CD14-positive monocyte (primary cell): Measurements from ENCODE around the gene ABHD3. TPM values are rescaled to one million over a fixed set of nuclear protein-coding genes. Genes with fewer than 3 reads are reported as not detected.

Experiments
- DNase-seq, 3 donors: peaks; one replicate each; pipeline ENCODE4 v3.0.0-alpha.2; 2011 to 2022
- H2AFZ ChIP-seq: 2 replicates; pipeline ENCODE4 v1.6.0; 2012; ENCODE audit warnings: mild to moderate bottlenecking, low read depth, low read length, inconsistent platforms; ENCODE audit not compliant: insufficient read depth, poor library complexity, severe bottlenecking
- H3K27ac ChIP-seq, 2 donors: 1 replicate in 1 of 2; 2 replicates in 1 of 2; pipeline ENCODE4 v1.5.1; 2012 to 2013; ENCODE audit warnings: low read length in 2 of 2, control low read depth in 1 of 2, inconsistent platforms in 1 of 2, low read depth in 1 of 2, mild to moderate bottlenecking in 1 of 2
- H3K27me3 ChIP-seq, 2 donors: one replicate each; pipeline versions ENCODE4 v1.6.0 to v1.6.1; 2011 to 2013; ENCODE audit warnings: low read length in 2 of 2; ENCODE audit not compliant: control insufficient read depth in 2 of 2, insufficient read depth in 2 of 2
- H3K36me3 ChIP-seq, 2 donors: replicated peaks in 1 of 2; 1 replicate in 1 of 2; 2 replicates in 1 of 2; pipeline versions ENCODE4 v1.5.1 to v1.6.1; 2012 to 2013; ENCODE audit warnings: low read length in 2 of 2, control low read depth in 1 of 2, inconsistent platforms in 1 of 2, mild to moderate bottlenecking in 1 of 2; ENCODE audit not compliant: insufficient read depth in 2 of 2, control insufficient read depth in 1 of 2
- H3K4me1 ChIP-seq, 2 donors: 1 replicate in 1 of 2; 2 replicates in 1 of 2; pipeline versions ENCODE4 v1.5.1 to v1.6.1; 2012 to 2013; ENCODE audit warnings: low read length in 2 of 2, control low read depth in 1 of 2, inconsistent platforms in 1 of 2, mild to moderate bottlenecking in 1 of 2, moderate library complexity in 1 of 2; ENCODE audit not compliant: insufficient read depth in 2 of 2, control insufficient read depth in 1 of 2
- H3K4me2 ChIP-seq: replicated peaks from 2 replicates; pipeline ENCODE3; 2012; ENCODE audit warnings: low read length, moderate library complexity, mild to moderate bottlenecking; ENCODE audit not compliant: poor library complexity, severe bottlenecking; ENCODE audit errors: extremely low read depth
- H3K4me3 ChIP-seq, 3 experiments: fragments of 200-600 bp in 1 of 3; sonication (generic) in 1 of 3; replicated peaks in 1 of 3; 1 replicate in 2 of 3; 2 replicates in 1 of 3; pipeline ENCODE4 v1.5.1; 2011 to 2013; ENCODE audit warnings: low read length in 3 of 3, mild to moderate bottlenecking in 3 of 3, control low read depth in 2 of 3, low read depth in 2 of 3, inconsistent platforms in 1 of 3, moderate library complexity in 1 of 3
- H3K79me2 ChIP-seq: 2 replicates; pipeline ENCODE4 v1.6.0; 2012; ENCODE audit warnings: mild to moderate bottlenecking, control low read depth, inconsistent platforms, low read length, moderate library complexity; ENCODE audit not compliant: insufficient read depth
- H3K9ac ChIP-seq: 2 replicates; pipeline ENCODE4 v1.6.0; 2017; ENCODE audit warnings: low read length, mild to moderate bottlenecking; ENCODE audit not compliant: insufficient read depth, poor library complexity, severe bottlenecking
- H3K9me3 ChIP-seq, 2 donors: replicated peaks in 1 of 2; 1 replicate in 1 of 2; 2 replicates in 1 of 2; pipeline versions ENCODE4 v1.5.1 to v1.6.1; 2012 to 2013; ENCODE audit warnings: low read length in 2 of 2, control low read depth in 1 of 2; ENCODE audit not compliant: control insufficient read depth in 1 of 2, insufficient read depth in 1 of 2
- H4K20me1 ChIP-seq: 2 replicates; pipeline ENCODE4 v1.6.0; 2012; ENCODE audit warnings: mild to moderate bottlenecking, low read length, control low read depth, moderate library complexity; ENCODE audit not compliant: insufficient read depth
- H3K27ac Mint-ChIP-seq, 7 donors: one replicate each; pipeline ENCODE4 v1.8.0; 2020; ENCODE audit warnings: mild to moderate bottlenecking in 7 of 7, mixed read lengths in 7 of 7, moderate library complexity in 6 of 7, inconsistent platforms in 2 of 7
- H3K27me3 Mint-ChIP-seq, 3 donors: one replicate each; pipeline ENCODE4 v1.8.0; 2021 to 2022; ENCODE audit warnings: low read depth in 3 of 3, mild to moderate bottlenecking in 3 of 3, mixed read lengths in 3 of 3, moderate library complexity in 3 of 3, inconsistent platforms in 1 of 3
- H3K36me3 Mint-ChIP-seq, 2 donors: one replicate each; pipeline ENCODE4 v1.8.0; 2020; ENCODE audit warnings: mixed read lengths in 2 of 2, inconsistent platforms in 1 of 2, mild to moderate bottlenecking in 1 of 2
- H3K4me1 Mint-ChIP-seq: one replicate; pipeline ENCODE4 v1.8.0; 2020; ENCODE audit warnings: mild to moderate bottlenecking, mixed read lengths
- H3K4me3 Mint-ChIP-seq, 2 donors: one replicate each; pipeline ENCODE4 v1.8.0; 2020; ENCODE audit warnings: mild to moderate bottlenecking in 2 of 2, mixed read lengths in 2 of 2, moderate library complexity in 1 of 2
- H3K9me3 Mint-ChIP-seq, 7 donors: one replicate each; pipeline ENCODE4 v1.8.0; 2020 to 2022; ENCODE audit warnings: mixed read lengths in 7 of 7, mild to moderate bottlenecking in 6 of 7, moderate library complexity in 6 of 7, inconsistent platforms in 2 of 7
- CTCF ChIP-seq: fragments of 200-600 bp; IDR thresholded peaks from one replicate; pipeline ENCODE4 v1.8.0; 2022; ENCODE audit warnings: antibody characterized with exemption, mild to moderate bottlenecking
- WGBS: methylation state at CpG from one replicate; pipeline ENCODE4 v1.1.5; 2013; ENCODE audit warnings: missing lambda C conversion rate; ENCODE audit not compliant: insufficient coverage; 5-methylcytosine and 5-hydroxymethylcytosine counted together
- intact Hi-C, 2 donors: fragments of 100-400 bp; cut with micrococcal nuclease; formaldehyde crosslinking; loops; one replicate each; pipeline versions ENCODE4 v1.15.0 to v1.15.1; 2023
- polyA plus RNA-seq, 3 donors: library from polyadenylated mRNA; depleted of rRNA in 1 of 3; unstranded in 2 of 3; stranded (reverse) in 1 of 3; fragments of 300-500 nt in 2 of 3; fragments of >200 nt in 1 of 3; fragmentation: Illumina TruSeq in 2 of 3; gene quantifications; 1 replicate in 2 of 3; 2 replicates in 1 of 3; pipeline ENCODE4 v1.2.3, GENCODE V29; 2012 to 2021

The ABHD3 gene
- polyA plus RNA-seq, 3 donors: 24.6 to 63.6 (median 42.0) TPM

DNA sequence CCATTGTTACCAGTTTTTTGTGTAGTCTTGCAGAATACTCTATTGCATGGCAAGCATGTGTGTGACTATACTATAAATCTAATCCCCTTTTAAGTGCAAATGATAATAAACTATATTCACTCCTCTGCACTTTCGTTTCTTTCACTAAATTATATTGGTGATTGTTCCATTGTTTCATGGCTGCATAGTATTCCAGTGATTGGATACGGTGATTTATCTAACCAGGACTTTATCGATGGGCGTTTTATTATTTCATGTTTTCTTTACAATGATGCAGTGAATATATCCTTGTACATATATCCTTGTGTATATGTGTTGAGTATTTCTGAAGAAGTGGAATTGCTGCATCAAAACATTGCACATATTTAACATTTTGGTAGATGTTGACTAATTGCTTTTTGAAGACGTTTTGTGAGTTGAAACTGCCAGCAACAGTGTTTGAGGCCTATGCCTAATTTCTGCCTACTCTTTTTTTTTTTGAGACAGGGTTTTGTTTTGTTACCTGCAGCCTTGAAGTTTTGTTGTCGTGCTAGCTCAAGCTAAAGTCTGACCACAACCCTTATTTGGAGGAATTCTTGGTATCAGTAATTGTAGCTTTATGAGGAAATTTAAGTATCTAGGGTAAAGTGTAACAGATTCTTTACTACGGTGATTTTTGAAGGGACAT, 38.7 kb upstream of the ABHD3 start:
- no peak for DNase-seq
- intact Hi-C loops: loop anchor here (5.0 kb wide), 2 partner anchors 131 to 141 kb away; partner anchors contain the start of genes ESCO1 (in 1 of the 2) and SNRPD1 (in 1 of the 2)
- peaks cover 23% of the 10 kb centered on the region for H4K20me1 ChIP-seq
- no peaks in the 10 kb centered on the region for H3K27me3 ChIP-seq
- Mint-ChIP-seq H3K27ac (no peak overlapping the region), H3K27me3 (no peaks in the 10 kb centered on the region), H3K4me3 (peak overlapping the region; percentile 2 to 75), H3K9me3 (peaks cover 0 to 2% (median 0%) of the 10 kb centered on the region in 7 donors), H3K36me3 (peaks cover 0 to 2% of the 10 kb centered on the region in 2 donors), H3K4me1 (peaks cover 41% of the 10 kb centered on the region)
- no peak overlapping the region for H3K9ac ChIP-seq
- H3K36me3 ChIP-seq: no peaks in the 10 kb centered on the region
- no peak overlapping the region for H3K27ac ChIP-seq
- peaks cover 16 to 32% of the 10 kb centered on the region in 2 donors for H3K4me1 ChIP-seq
- WGBS: no CpG with 5 or more reads among the region's 7 CpGs
- no peak overlapping the region for H3K4me3 ChIP-seq
- no peaks in the 10 kb centered on the region for H3K9me3 ChIP-seq
- peak overlapping the region; percentile 2 for H3K4me2 ChIP-seq
- no peak overlapping the region for H2AFZ ChIP-seq
- peaks cover 69% of the 10 kb centered on the region for H3K79me2 ChIP-seq
- no peak for TF ChIP-seq CTCF

DNA sequence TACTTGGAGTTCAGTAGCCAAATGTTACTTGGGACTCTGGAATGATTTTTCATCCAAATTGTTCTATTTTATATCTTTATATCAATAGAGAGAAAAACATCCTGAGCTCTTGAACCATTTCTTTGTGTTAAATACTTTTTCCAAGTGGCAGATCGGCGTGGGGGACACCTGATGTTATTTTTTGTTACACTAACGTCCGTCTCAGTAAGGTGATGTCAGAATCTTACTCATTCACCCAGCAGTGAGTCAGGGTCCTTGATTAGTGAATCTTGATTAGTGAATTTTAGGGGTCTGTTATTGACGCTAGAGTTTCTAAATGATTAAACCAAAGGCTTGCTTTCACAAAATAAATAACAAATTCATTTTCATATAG, 37.7 kb upstream of the ABHD3 start:
- peaks cover 61% of the 10 kb centered on the region for H3K79me2 ChIP-seq
- peak overlapping the region; percentile 66 to 92 (median 89) for H3K4me3 ChIP-seq
- no CpG with 5 or more reads among the region's 5 CpGs for WGBS
- H3K4me1 Mint-ChIP-seq: peaks cover 32% of the 10 kb centered on the region
- intact Hi-C loops: loop anchor here (5.0 kb wide), 2 partner anchors 130 to 140 kb away; partner anchors contain the start of genes ESCO1 (in 1 of the 2) and SNRPD1 (in 1 of the 2)
- H3K9me3 Mint-ChIP-seq: peaks cover 0 to 2% (median 0%) of the 10 kb centered on the region in 7 donors
- H3K27me3 Mint-ChIP-seq: no peaks in the 10 kb centered on the region
- no peak overlapping the region for H2AFZ ChIP-seq
- peaks cover 0 to 2% of the 10 kb centered on the region in 2 donors for H3K36me3 Mint-ChIP-seq
- no peaks in the 10 kb centered on the region for H3K36me3 ChIP-seq
- H3K27ac ChIP-seq: no peak overlapping the region
- H3K4me3 Mint-ChIP-seq: peak overlapping the region; percentile 85 to 89
- H4K20me1 ChIP-seq: peaks cover 15% of the 10 kb centered on the region
- H3K9ac ChIP-seq: no peak overlapping the region
- no peak for TF ChIP-seq CTCF
- no peaks in the 10 kb centered on the region for H3K9me3 ChIP-seq
- H3K27ac Mint-ChIP-seq: peak overlapping the region in 1 of 7 donors; percentile 74
- no peaks in the 10 kb centered on the region for H3K27me3 ChIP-seq
- H3K4me2 ChIP-seq: peak overlapping the region; percentile 98
- H3K4me1 ChIP-seq: peaks cover 16 to 32% of the 10 kb centered on the region in 2 donors
- no peak for DNase-seq
